WTC11 (cell line): ENCODE data around the gene ZNF236. TPM values are rescaled to one million over a fixed set of nuclear protein-coding genes. Genes with fewer than 3 reads are reported as not detected.

Source experiments
- ATAC-seq: fragments of 200-7000 bp; cut with Tn5 transposase; 2 replicates; pipeline ENCODE4 v1.10.0; 2021; ENCODE audit warnings: mild to moderate bottlenecking, moderate library complexity
- CTCF ChIA-PET: fragments of 300-600 bp; sonication (Branson Sonifier 250); formaldehyde crosslinking; loops from one replicate; lab custom pipeline; 2021; ENCODE audit warnings: antibody characterized with exemption; lab: Charles Lee
- POLR2A ChIA-PET: fragments of 350-600 bp; sonication (Branson Sonifier 250); formaldehyde crosslinking; loops from one replicate; lab custom pipeline; 2021; ENCODE audit warnings: antibody characterized with exemption; lab: Charles Lee
- DNase-seq: peaks from one replicate; pipeline ENCODE4 v3.0.0; 2021; ENCODE audit warnings: low spot score
- H3K27ac Mint-ChIP-seq: 2 replicates; pipeline ENCODE4 v1.8.0; 2021; ENCODE audit warnings: mixed read lengths
- H3K27me3 Mint-ChIP-seq: 2 replicates; pipeline ENCODE4 v1.8.0; 2021; ENCODE audit warnings: low read depth, mild to moderate bottlenecking, moderate library complexity, mixed read lengths
- H3K36me3 Mint-ChIP-seq: 2 replicates; pipeline ENCODE4 v1.8.0; 2021; ENCODE audit warnings: mixed read lengths
- H3K4me1 Mint-ChIP-seq: 2 replicates; pipeline ENCODE4 v1.8.0; 2022; ENCODE audit warnings: mixed read lengths
- H3K4me3 Mint-ChIP-seq: 2 replicates; pipeline ENCODE4 v1.8.0; 2021; ENCODE audit warnings: mild to moderate bottlenecking, moderate library complexity, mixed read lengths
- H3K9me3 Mint-ChIP-seq: 2 replicates; pipeline ENCODE4 v1.8.0; 2021; ENCODE audit warnings: mixed read lengths
- AFF4 ChIP-seq: sonication (generic); formaldehyde crosslinking; IDR thresholded peaks from 2 replicates; pipeline ENCODE4 v1.8.1; 2023; ENCODE audit warnings: mild to moderate bottlenecking, missing genetic modification reagents, borderline replicate concordance
- ATF3 ChIP-seq: sonication (generic); formaldehyde crosslinking; conservative IDR thresholded peaks from 2 replicates; pipeline ENCODE4 v1.8.1; 2022; ENCODE audit warnings: mild to moderate bottlenecking, missing genetic modification reagents
- ATF6 ChIP-seq: sonication (generic); formaldehyde crosslinking; IDR thresholded peaks from 2 replicates; pipeline ENCODE4 v1.8.1; 2023; ENCODE audit warnings: mild to moderate bottlenecking, missing genetic modification reagents
- CREB1 ChIP-seq: sonication (generic); formaldehyde crosslinking; IDR thresholded peaks from 2 replicates; pipeline ENCODE4 v1.8.0; 2023; ENCODE audit warnings: mild to moderate bottlenecking, missing genetic modification reagents
- EMX1 ChIP-seq: fragments of 250-450 bp; sonication (Bioruptor Pico); IDR thresholded peaks from 2 replicates; pipeline ENCODE4 v1.8.0; 2021; ENCODE audit warnings: mild to moderate bottlenecking
- ETV6 ChIP-seq: sonication (generic); formaldehyde crosslinking; IDR thresholded peaks from 2 replicates; pipeline ENCODE4 v1.8.1; 2022; ENCODE audit warnings: mild to moderate bottlenecking, missing genetic modification reagents
- FOXP4 ChIP-seq: sonication (generic); formaldehyde crosslinking; IDR thresholded peaks from 2 replicates; pipeline ENCODE4 v1.8.0; 2022; ENCODE audit warnings: mild to moderate bottlenecking, missing genetic modification reagents
- GRHL2 ChIP-seq: fragments of 250-450 bp; sonication (Bioruptor Pico); IDR thresholded peaks from 2 replicates; pipeline ENCODE4 v1.8.0; 2022; ENCODE audit warnings: mild to moderate bottlenecking, moderate library complexity; ENCODE audit not compliant: insufficient replicate concordance, severe bottlenecking
- NFYB ChIP-seq: sonication (generic); formaldehyde crosslinking; conservative IDR thresholded peaks from 2 replicates; pipeline ENCODE4 v1.8.0; 2022; ENCODE audit warnings: low read depth, missing genetic modification reagents
- RELA ChIP-seq: sonication (generic); formaldehyde crosslinking; IDR thresholded peaks from 2 replicates; pipeline ENCODE4 v1.8.1; 2022; ENCODE audit warnings: missing genetic modification reagents, mild to moderate bottlenecking, borderline replicate concordance
- SMAD3 ChIP-seq: sonication (generic); formaldehyde crosslinking; IDR thresholded peaks from 2 replicates; pipeline ENCODE4 v1.8.0; 2022; ENCODE audit warnings: missing genetic modification reagents, mild to moderate bottlenecking, borderline replicate concordance
- SMAD4 ChIP-seq: sonication (generic); formaldehyde crosslinking; IDR thresholded peaks from 2 replicates; pipeline ENCODE4 v1.8.0; 2022; ENCODE audit warnings: mild to moderate bottlenecking, missing genetic modification reagents
- SOX15 ChIP-seq: fragments of 250-450 bp; sonication (Bioruptor Pico); IDR thresholded peaks from 2 replicates; pipeline ENCODE4 v1.9.0; 2021; ENCODE audit warnings: mild to moderate bottlenecking
- TCF7 ChIP-seq: sonication (generic); formaldehyde crosslinking; IDR thresholded peaks from 2 replicates; pipeline ENCODE4 v1.8.0; 2022; ENCODE audit warnings: mild to moderate bottlenecking, low read depth, missing genetic modification reagents, moderate library complexity
- TEAD4 ChIP-seq: sonication (generic); formaldehyde crosslinking; IDR thresholded peaks from 2 replicates; pipeline ENCODE4 v1.8.0; 2022; ENCODE audit warnings: mild to moderate bottlenecking, missing genetic modification reagents
- USF2 ChIP-seq: sonication (generic); formaldehyde crosslinking; IDR thresholded peaks from 2 replicates; pipeline ENCODE4 v1.8.1; 2023; ENCODE audit warnings: mild to moderate bottlenecking, missing genetic modification reagents, moderate library complexity
- ZNF219 ChIP-seq: sonication (generic); formaldehyde crosslinking; IDR thresholded peaks from 2 replicates; pipeline ENCODE4 v1.8.0; 2023; ENCODE audit warnings: missing genetic modification reagents, mild to moderate bottlenecking, borderline replicate concordance
- ZNF396 ChIP-seq: fragments of 250-450 bp; sonication (Bioruptor Pico); IDR thresholded peaks from 2 replicates; pipeline ENCODE4 v1.8.0; 2021; ENCODE audit warnings: mild to moderate bottlenecking, moderate library complexity, borderline replicate concordance
- ZNF532 ChIP-seq: fragments of 250-450 bp; sonication (Bioruptor Pico); IDR thresholded peaks from 2 replicates; pipeline ENCODE4 v1.9.0; 2021; ENCODE audit warnings: mild to moderate bottlenecking, borderline replicate concordance
- ZNF671 ChIP-seq: fragments of 250-450 bp; sonication (Bioruptor Pico); IDR thresholded peaks from 2 replicates; pipeline ENCODE4 v1.8.0; 2021; ENCODE audit warnings: mild to moderate bottlenecking
- total RNA-seq: library from RNA; stranded (reverse); gene quantifications from 3 replicates; pipeline ENCODE4 v1.2.3, GENCODE V29; 2021

The ZNF236 gene
- total RNA-seq, 1 experiment from 2014 or later = 19.9 TPM

- Mint-ChIP-seq H3K4me1 (0 out of 2 replicates have a peak, but pooled peaks cover 3% of the 10 kb centered on the region), H3K9me3 (peaks cover 17% of the 10 kb centered on the region), H3K4me3 (no peak overlapping the region), H3K36me3 (peaks cover 56% of the 10 kb centered on the region)
- POLR2A ChIA-PET = no interaction called here
- DNase-seq = no peak
- CTCF ChIA-PET = no interaction called here
- TF ChIP-seq ZNF671 (CRISPR knock-in tag) (no peak), SMAD4 (no peak), ATF3 (CRISPR knock-in tag) (no peak), FOXP4 (CRISPR knock-in tag) (no peak), CREB1 (no peak), NFYB (CRISPR knock-in tag) (no peak), USF2 (CRISPR knock-in tag) (no peak), TCF7 (CRISPR knock-in tag) (no peak), ZNF532 (CRISPR knock-in tag) (no peak), TEAD4 (CRISPR knock-in tag) (no peak), ZNF396 (CRISPR knock-in tag) (no peak), RELA (no peak), SMAD3 (CRISPR knock-in tag) (no peak), SOX15 (CRISPR knock-in tag) (no peak), AFF4 (CRISPR knock-in tag) (no peak), ZNF219 (no peak), ATF6 (CRISPR knock-in tag) (no peak), EMX1 (CRISPR knock-in tag) (no peak), ETV6 (CRISPR knock-in tag) (no peak), GRHL2 (CRISPR knock-in tag) (no peak)
- TF ChIP-seq, all 79 proteins: peak for 0
- no peak for ATAC-seq
- H3K27ac Mint-ChIP-seq = no peak overlapping the region
- H3K27me3 Mint-ChIP-seq = no peaks in the 10 kb centered on the region
These were observed 126.0 kb downstream of the ZNF236 start for GRCh38 chr18:76948345-76948744.
